Fibroblast of peridontal ligament (primary cell): ENCODE measurements around the gene TMPRSS9.

Experiments used
- DNase-seq: peaks from one replicate; pipeline ENCODE4 v3.0.0-alpha.2; 2010; ENCODE audit errors: extremely low read depth

TMPRSS9 gene

DNA sequence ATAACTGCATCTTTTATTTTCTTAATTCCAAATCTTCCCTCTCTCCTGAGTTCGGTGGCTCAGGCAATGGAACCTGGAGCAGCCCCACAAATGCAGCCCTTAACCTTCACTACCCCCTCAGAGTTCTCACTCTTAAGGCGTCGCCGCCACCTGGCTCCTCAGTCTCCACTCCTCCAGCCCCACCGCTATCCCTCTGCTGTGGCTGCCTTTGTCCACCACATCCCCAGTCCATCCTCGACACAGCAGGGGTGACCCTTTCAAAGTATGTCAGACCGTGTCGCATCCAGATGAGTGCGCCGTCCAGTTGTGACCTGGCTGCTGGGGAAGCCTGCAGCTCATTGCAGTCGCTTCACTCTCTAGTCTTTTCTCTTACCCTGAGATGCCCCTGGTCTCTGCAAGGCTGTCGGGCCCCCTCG lies 30.6 kb upstream of the TMPRSS9 start:
- DNase-seq = no peak

DNA sequence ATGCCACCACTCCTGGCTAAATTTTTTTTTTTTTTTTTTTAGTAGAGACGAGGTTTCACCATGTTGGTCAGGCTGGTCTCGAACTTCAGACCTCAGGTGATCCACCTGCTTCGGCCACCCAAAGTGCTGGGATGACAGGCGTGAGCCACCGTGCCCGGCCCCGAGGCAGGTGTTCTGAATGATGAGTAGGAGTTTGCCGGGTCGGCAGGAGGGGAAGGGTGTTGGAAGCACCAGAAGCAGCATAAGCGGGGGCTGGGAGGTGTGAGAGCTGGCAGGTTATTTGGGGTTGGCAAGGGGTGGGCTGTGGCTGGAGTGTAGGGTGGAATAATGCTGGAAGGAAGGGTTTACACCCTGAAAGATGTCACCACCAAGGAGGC lies 29.8 kb upstream of the TMPRSS9 start:
- DNase-seq = no peak

DNA sequence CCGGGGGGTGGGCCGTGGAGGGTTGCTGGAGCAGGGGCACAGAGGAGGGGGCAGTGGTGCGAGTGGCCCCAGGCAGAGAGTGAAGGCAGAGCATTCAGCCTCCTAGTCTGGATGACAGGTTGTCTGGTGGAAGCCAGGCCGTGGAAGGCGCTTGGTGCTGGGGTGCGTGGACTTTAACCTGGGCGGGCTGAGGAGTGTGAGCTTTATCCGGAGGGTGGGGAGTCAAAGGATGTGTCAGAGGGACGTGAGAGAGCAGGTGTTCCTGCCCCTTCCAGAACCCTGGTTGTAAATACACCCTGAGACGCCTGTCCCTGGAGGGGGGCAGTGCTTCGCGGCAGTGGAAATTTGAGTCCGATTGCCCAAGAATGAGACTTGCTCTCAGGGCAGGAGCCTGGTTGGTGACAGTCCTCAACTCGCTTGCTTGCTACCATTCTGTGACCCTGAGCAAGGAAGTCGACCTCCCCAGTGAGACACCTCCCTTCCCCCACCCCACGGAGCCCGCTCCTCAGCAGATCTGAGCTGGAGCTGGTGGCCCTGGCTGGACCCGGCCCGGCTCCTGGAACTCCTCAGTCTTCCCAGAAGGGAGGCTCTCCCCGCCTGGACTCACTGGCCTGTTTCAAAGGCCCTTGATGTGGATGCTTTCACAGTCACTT lies 29.3 kb upstream of the TMPRSS9 start:
- DNase-seq = no peak

DNA sequence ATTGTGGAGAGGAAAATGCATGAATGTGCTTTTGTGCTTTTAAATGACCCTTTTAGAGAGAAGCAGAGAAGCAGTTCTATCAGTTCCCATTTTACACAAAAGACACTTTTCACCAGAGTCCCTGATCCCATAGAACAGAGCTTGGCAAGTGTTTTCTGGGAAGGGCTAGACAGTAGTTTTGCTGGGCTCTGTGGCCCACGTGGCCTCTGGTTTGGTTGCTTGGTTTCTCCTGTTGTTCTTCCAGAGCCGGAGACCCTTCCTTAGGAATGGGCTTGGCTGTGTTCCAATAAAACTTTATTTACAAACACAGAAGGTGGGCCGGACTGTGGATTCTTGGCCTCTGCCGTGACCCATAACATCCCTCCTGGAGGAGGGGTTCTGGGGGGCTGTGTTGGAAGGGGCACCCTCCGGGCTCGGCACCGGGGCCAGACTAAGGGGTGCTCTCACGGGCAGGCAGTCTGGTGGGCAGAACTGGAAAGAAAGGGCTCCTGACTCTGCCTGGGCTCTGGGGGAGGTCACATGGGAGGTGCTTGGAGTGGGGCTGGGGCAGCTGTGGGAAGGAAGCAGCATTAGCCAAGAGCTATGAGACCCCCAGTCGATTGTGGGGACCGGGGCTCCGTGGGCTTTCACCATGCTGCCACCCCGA lies 28.3 kb upstream of the TMPRSS9 start:
- DNase-seq = no peak

DNA sequence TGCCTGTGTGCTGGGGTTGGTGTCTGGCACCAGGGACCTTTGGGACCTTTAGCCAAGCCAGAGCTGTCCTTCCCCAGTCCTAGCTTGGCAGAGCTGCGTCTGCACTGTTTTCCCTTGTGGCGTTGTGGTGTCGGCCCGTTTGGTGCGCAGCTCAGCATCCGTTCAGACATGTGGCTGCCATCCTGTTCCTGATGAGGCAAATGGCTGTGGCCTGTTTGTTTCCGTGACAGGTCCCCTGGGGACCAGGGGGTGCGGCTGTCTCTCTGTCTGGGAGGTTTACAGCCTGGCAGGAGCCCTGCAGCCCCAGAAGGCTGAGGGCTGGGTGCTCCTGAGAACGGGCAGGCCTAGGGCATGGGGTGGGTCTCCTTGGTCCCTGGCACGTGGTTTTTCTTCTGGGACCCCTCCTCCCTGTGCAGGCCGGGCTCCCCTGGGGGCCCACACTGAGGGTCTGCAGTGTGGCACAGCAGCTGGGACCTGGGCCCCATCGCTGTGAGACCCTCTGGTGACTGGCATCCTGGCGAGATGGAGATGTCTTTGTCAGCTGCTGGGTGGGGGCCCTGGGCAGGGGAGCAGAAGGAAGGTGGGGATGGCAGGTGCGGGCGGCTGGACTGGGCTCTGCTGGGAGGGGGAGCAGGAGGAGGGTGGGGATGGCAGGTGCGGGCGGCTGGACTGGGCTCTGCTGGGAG lies 27.6 kb upstream of the TMPRSS9 start:
- no peak for DNase-seq

DNA sequence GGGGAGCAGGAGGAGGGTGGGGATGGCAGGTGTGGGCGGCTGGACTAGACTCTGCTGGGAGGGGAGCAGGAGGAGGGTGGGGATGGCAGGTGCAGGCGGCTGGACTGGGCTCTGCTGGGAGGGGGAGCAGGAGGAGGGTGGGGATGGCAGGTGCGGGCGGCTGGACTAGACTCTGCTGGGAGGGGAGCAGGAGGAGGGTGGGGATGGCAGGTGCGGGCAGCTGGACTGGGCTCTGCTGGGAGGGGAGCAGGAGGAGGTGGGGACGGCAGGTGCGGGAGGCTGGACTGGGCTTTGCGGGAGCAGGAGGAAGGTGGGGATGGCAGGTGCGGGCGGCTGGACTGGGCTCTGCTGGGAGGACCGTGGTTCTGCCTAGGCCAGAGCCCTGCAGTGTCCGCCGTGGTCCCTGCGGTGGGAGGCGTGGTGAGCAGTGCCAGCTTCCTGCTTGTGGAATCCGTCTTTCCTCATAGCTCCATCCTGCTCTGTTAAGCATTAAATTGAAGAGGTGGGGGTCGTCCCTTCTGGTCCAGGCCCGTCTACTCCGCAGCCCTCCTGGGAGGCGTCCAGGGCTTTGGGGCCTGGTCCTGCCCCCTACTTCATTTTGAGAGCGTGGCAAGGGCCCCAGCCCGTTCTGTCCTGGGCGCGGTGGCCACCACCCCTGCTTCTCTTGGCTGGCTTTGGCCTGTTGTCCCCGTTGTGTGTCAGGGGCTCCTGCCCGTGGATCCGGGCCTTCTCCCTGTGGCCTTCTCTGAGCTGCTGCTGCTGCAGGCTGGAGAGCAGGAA lies 26.8 kb upstream of the TMPRSS9 start:
- no peak for DNase-seq

DNA sequence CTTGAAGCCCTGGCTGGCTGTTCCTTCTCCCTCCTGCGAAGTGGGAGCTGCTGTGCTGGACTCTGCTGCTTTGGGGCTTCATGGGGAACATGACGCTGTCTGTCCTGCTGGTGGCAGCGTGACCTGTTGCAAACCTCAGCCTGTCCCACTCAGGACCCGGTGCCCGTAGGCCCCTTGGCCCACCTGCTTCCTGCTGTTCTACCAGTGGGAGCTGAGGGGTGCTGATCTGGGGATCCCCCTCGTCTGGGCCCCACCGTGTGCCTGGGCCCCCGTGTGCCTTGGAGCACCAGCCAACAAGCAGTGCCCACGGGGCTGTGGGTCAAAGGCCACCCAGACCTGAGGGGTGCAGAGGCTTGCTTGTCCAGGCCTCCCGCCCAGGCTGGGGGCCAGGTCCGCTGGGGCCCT lies 26.3 kb upstream of the TMPRSS9 start:
- DNase-seq = no peak

DNA sequence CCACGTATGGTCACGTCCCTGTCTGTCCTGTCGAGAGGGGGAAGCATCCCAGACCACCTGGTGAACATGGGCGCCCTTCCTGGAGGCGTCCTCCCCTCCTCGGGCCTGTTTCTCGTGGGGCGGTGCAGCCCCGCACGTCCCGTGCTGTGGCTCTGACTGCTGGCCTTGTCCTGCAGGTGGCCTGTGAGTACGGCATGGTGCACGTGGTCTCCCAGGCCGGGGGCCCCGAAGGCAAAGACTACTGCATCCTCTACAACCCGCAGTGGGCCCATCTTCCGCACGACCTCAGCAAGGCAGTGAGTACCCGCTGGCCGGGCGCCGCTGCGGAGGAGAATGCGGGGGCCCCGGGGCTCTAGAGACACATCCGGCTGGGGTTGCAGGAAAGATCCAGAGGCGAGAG lies 25.6 kb upstream of the TMPRSS9 start:
- DNase-seq = no peak

DNA sequence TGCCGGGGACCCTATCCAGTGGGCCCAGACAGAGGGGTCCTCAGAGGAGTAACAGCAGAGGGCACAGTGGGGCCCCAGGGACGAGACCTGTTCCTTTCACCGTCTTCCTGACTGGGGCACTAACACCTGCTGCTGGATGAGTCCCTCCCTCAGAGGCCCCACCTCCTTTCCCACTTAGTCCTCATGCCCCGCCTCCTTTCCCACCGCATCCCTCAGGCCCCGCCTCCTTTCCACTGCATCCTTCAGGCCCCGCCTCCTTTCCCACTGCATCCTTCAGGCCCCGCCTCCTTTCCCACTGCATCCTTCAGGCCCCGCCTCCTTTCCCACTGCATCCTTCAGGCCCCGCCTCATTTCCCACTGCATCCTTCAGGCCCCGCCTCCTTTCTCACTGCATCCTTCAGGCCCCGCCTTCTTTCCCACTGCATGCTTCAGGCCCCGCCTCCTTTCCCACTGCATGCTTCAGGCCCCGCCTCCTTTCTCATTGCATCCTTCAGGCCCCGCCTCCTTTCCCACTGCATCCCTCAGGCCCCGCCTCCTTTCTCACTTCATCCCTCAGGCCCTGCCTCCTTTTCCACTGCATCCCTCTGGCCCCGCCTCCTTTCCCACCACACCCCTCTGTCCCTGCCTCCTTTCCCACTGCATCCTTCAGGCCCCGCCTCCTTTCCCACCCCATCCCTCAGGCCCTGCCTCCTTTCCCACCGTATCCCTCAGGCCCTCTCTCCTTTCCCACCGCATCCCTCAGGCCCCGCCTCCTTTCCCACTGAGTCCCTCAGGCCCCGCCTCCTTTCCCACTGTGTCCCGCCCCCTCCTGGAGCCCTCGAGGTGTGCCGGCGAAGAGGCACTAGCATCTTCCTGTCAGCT lies 24.8 kb upstream of the TMPRSS9 start:
- DNase-seq = no peak

DNA sequence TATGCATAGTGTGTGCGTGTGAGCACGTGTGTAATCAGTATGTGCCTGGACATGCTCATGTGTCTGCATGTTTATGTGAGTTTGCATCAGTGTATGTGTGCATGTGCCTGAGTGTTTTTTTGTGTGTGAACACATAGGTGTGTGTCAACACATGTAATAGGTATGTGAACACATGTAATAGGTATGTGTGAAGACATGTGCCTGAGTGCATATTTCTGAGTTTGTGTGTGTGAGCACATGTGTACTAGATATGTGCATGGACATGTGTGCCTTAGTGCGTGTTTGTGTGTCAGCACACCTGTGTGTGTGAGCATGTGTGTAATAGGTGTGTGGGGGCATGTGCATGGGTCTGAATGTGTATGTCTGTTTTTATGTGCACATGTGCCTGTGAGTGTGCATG lies 24.2 kb upstream of the TMPRSS9 start:
- no peak for DNase-seq

DNA sequence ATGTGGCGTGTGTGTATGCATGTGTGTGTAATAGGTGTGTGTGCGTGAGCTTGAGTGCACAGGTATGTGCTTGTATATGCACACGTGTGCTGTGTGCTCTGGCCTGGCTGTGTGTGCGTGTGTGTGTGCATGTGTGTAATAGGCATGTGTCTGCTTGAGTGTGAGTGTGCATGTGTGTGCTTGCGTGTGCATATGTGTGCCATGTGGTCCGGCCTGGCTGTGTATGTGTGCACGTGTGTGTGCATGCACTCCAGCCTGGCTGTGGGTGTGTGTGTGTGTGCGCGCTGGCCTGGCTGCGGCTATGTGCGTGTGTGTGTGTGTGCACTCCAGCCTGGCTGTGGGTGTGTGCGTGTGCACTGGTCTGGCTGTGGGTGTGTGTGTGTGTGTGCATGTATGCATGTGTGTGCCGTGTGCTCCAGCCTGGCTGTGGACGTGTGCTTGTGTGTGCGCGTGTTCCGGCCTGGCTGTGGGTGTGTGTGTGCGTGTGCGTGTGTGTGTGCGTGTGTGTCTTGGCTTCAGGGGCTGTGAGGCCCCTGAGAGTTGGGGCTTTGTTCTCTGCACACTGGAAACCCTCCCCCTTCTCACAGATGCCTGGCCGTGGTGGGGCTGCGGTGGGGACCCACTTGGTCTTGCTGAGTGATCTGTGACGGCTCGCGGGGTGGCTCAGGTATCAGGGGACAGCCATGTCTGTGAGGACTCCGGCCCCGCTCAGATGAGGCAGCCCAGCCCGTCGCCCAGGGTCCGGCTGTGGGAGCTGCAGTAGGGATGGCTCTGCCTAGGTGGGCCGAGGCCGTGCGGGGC lies 23.3 kb upstream of the TMPRSS9 start:
- DNase-seq = no peak

DNA sequence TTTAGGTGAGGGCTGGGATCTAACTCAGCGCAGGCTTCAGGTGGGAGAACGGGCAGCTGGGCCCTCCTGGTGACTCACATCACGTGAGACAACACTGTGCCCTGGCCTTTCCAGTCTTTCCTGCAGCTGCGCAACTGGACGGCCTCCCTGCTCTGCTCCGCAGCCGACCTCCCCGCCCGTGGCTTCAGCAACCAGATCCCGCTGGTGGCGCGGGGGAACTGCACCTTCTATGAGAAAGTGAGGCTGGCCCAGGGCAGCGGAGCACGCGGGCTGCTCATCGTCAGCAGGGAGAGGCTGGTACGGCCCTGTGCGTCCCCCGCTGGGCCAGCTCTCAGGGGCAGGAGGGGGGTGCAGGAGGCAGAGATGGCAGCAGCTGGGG lies 22.7 kb upstream of the TMPRSS9 start:
- no peak for DNase-seq

DNA sequence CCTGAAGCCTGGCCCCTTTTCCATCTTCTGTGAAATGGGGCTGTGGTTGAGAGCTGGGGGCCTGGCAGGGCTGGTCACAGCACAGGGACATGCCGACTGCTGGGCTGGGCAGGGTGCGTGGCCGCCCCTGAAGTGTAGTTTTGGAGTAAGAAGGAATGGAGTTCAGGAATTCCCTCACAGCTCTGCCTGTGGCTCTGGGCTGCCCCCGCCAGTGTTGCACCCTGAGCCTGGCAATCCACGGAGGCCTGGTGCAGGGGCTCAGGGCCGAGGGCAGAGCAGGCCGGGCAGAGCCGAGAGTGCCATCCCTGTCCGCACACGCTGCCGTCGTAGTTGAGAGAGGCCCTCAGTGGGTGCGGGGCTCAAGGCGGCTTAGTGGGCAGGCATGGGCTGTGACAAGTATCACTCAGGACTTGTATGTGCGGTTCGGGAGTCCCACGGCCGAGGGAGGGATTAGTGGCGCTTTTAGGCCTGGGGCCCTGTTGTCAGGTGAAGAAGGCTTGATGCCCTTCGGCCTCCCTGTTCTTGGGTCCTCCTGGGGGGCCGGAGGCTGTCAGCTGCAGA lies 21.9 kb upstream of the TMPRSS9 start:
- no peak for DNase-seq

DNA sequence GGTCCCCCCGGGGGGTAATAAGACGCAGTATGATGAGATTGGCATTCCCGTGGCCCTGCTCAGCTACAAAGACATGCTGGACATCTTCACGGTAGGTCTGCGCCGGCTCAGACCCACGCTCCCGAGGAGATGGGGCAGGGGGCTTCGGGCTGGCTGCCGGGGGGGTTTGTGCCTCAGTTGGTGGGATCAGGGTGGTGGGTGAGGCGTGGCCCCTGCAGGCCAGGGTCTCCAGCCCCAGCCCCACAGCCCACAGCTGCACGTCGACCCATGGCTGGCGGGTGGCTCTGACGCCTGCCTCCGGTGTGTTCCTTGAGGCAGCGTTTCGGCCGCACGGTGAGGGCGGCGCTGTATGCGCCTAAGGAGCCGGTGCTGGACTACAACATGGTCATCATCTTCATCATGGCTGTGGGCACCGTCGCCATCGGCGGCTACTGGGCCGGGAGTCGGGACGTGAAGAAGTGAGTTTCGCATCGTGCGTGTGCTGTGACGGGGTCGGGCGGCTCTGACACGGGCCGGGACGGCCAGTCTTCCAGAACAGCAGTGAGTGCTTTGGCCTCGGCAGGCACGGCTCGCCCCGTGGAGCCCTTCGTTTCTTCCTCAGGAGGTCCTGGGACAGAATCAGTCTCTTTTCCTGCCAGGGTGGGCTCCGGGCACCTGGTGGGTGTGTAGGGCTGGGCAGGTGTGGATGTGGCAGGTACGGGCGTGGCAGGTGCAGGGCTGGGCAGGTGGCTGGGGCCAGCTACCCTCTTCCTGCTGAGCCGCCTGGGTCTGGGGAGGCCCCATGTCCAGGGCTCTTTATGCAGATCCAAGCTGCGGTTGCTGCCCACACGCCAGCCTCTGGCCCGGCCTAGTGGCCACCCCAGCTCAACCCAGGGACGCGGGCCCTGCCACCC lies 21.1 kb upstream of the TMPRSS9 start:
- DNase-seq = no peak

DNA sequence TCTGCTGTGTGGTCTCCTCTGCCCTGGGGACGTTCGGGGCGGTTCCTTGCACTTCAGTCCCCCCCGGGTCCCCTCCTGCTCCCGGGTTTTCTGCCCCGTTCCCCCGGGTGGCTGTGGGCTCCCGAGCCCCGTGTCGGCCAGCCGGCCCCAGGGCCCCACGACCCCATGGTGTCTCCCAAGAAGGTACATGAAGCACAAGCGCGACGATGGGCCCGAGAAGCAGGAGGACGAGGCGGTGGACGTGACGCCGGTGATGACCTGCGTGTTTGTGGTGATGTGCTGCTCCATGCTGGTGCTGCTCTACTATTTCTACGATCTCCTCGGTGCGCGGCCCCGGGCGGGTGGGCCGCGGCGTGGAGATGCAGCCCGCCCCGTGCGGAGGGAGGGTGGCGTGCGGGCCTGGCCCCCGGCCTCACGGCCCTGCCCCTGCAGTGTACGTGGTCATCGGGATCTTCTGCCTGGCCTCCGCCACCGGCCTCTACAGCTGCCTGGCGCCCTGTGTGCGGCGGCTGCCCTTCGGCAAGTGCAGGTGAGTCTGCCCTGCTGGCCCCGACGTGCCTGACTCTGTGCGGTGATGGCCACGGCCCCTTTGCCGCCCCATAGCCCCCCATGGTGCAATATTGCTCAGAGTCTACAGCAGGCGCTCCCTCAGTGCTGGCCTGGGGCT lies 20.3 kb upstream of the TMPRSS9 start:
- no peak for DNase-seq

DNA sequence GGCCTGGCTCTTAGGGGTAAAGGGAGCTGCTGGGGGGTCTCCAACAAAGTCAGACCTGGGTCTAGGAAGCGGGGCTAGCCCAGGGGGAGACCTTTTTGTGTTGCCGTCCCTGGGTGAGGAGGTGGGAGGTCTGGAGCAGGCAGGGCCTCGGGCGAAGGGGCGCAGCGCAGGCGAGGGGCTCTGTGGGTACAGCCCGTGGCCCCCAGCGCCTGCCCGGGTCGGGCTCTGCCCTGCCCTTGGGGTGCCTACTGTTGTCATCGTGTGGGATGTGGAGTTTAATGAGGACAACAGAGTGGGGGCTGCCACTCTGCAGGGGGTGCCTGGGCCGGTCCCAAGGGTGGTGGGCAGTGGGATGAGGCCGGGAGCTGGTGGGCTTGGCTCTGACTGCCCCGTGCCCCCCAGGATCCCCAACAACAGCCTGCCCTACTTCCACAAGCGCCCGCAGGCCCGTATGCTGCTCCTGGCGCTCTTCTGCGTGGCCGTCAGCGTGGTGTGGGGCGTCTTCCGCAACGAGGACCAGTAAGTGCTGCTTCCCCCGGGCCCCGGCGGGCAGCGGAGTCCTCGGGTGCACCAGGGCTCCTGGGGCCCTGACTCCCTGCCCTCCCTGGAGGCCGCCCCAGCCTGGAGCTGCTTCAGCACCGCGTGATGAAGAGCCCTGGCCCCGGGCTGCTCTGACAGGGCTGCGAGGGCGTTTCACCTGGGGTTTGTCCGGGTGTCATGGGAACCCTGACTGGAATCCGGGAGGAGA lies 19.4 kb upstream of the TMPRSS9 start:
- no peak for DNase-seq

DNA sequence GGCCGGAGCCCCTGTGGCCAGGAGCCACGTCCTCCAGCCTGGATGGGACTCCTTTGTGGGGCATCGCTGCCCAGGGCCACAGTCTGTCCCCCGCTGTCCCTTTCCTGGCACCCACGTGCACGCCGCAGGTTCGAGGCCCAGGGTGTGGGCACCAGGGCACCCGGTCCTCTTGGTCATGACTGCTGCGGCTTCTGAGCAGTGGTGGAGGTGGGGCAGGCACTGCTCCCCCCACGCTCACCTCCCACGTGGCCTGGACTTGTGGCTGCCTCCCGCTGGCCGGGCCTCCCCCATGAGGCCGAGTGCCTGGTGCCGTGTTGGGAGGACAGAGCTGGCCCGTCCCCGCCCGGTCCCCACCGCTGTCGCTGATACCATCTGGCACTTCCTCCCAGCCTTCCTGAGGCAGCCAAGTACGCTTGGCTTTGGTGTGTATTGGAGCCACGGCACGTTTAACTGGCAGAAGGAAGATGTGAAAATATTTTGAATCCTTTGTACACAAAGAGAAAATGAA lies 18.8 kb upstream of the TMPRSS9 start:
- DNase-seq = no peak

DNA sequence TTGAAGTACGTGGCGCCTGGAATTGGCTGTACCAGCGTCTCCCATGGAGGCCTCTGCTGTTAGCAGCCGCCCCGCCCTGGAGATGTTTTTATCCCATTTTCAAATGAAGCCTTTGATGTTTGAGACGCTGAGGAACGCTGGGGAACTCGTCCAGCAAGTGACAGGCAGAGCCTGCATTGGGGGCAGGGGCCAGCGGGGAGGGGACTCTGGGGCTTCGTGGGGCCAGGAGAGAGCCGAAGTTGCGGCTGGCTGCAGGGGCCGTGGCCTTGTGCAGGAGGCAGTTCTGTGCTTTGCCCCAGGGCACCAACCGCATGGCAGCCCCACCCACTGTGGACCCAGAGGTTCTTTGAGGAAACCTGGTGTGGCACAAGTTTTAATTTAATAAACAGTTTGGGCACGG lies 18.1 kb upstream of the TMPRSS9 start:
- DNase-seq = no peak
